Measurements from ENCODE around the gene FAM107B. TPM values are rescaled to one million over a fixed set of nuclear protein-coding genes. Genes with fewer than 3 reads are reported as not detected.

FAM107B gene
- total RNA-seq, 1 experiment from 2014 or later: 41.6 TPM

GRCh38 chr10:14608381-14609001, 166.2 kb downstream of the FAM107B start:
- no peak overlapping the region for H3K4me2 ChIP-seq (ENCODE audit: low read length)
- DNase-seq (ENCODE audit: low read depth, low spot score) (no peak), ATAC-seq (no peak)
- H3K79me2 ChIP-seq (ENCODE audit: insufficient read depth, low read length): no peaks in the 10 kb centered on the region
- H3K9ac ChIP-seq (ENCODE audit: low read length): no peak overlapping the region
- POLR2A ChIA-PET: no interaction called here
- no peak for TF ChIP-seq SRF (IDR thresholded peaks at IDR 0.05; ENCODE audit: low read depth)
- no peak for TF ChIP-seq CTCF (IDR thresholded peaks at IDR 0.05 in 2 of 3, conservative IDR thresholded peaks at IDR 0.05 in 1 of 3; ENCODE audit: borderline replicate concordance in 1 of 3, insufficient read depth in 1 of 3, low read depth in 2 of 3, low read length in 2 of 3)
- no peak for TF ChIP-seq ZNF274 (IDR thresholded peaks at IDR 0.05; ENCODE audit: low read depth, low read length)
- no peak for TF ChIP-seq CEBPB (IDR thresholded peaks at IDR 0.05; ENCODE audit: low read depth)
- TF ChIP-seq MAX (IDR thresholded peaks at IDR 0.05): no peak
- TF ChIP-seq CBX3 (IDR thresholded peaks at IDR 0.05; ENCODE audit: low read depth): no peak
- TF ChIP-seq JUND (IDR thresholded peaks at IDR 0.05): no peak
- TF ChIP-seq EGR1 (IDR thresholded peaks at IDR 0.05; ENCODE audit: low read depth): no peak
- TF ChIP-seq ZBTB33 (IDR thresholded peaks at IDR 0.05; ENCODE audit: extremely low read depth, insufficient replicate concordance, low read length): no peak
- TF ChIP-seq SP1 (IDR thresholded peaks at IDR 0.05; ENCODE audit: low read depth): no peak
- no peak for TF ChIP-seq YY1 (IDR thresholded peaks at IDR 0.05; ENCODE audit: extremely low read depth, insufficient replicate concordance, low read depth, low read length)
- H3K27me3 ChIP-seq (ENCODE audit: insufficient read depth, low read length): no peaks in the 10 kb centered on the region
- H4K20me1 ChIP-seq (ENCODE audit: insufficient read depth): no peaks in the 10 kb centered on the region
- CTCF ChIA-PET: no interaction called here
- H3K9me2 ChIP-seq (ENCODE audit: insufficient read depth): no peaks in the 10 kb centered on the region
- no peak overlapping the region for H2AFZ ChIP-seq (ENCODE audit: low read depth, low read length, poor library complexity, severe bottlenecking)
- H3K9me3 ChIP-seq (ENCODE audit: control insufficient read depth in 1 of 2, insufficient read depth in 1 of 2, low read depth in 1 of 2, low read length in 2 of 2): no peaks in the 10 kb centered on the region
- RAD21 ChIA-PET (ENCODE audit: low non-redundant PET in 1 of 2, low total read pairs in 2 of 2, uncharacterized antibody in 2 of 2, unreplicated experiment in 2 of 2): no interaction called here
- H3K27ac ChIP-seq (ENCODE audit: low read depth, low read length): no peak overlapping the region
- intact Hi-C loops (cut with micrococcal nuclease): no loop called here
- no peaks in the 10 kb centered on the region for H3K36me3 ChIP-seq (ENCODE audit: control insufficient read depth in 1 of 2, insufficient read depth in 2 of 2, low read length in 2 of 2)
- peaks cover 6 to 16% of the 10 kb centered on the region in 2 experiments for H3K4me1 ChIP-seq (ENCODE audit: control insufficient read depth in 1 of 2, insufficient read depth in 2 of 2, low read length in 2 of 2)
- H3K4me3 ChIP-seq (replicated peaks in 1 of 2; ENCODE audit: low read depth in 1 of 2, low read length in 2 of 2): no peak overlapping the region
- BruUV-seq (replicated peaks): no TSS peak
